Measurements from ENCODE around the gene ZFHX3. TPM values are rescaled to one million over a fixed set of nuclear protein-coding genes. Genes with fewer than 3 reads are reported as not detected.

ZFHX3 gene
- total and polyA plus RNA-seq, 2 of the 8 experiments (the other 6 are each of a cell fraction or from before 2014, with no cell fraction given) = 0.08 to 0.99 TPM

- peaks cover 0 to 4% of the 10 kb centered on the region in 2 experiments for H4K20me1 ChIP-seq (replicated peaks in 1 of 2; ENCODE audit: control insufficient read depth in 1 of 2, insufficient read depth in 2 of 2, low read length in 2 of 2)
- H2BK20ac ChIP-seq (ENCODE audit: low read length) = no peak overlapping the region
- H3K9me3 ChIP-seq (ENCODE audit: insufficient read depth in 2 of 2, low read depth in 1 of 2, low read length in 1 of 2) = no peaks in the 10 kb centered on the region
- no peak overlapping the region for H3K23ac ChIP-seq (ENCODE audit: insufficient read length)
- ChIA-PET POLR2A (ENCODE audit: partially characterized antibody) (no interaction called here), CTCF (ENCODE audit: partially characterized antibody) (interaction anchor here (0.9 to 25.5 kb wide), 2 partner anchors 13 to 351 kb away, joined by 4 to 376 read pairs; no protein-coding TSS in a partner anchor)
- no peaks in the 10 kb centered on the region for H3K79me2 ChIP-seq (ENCODE audit: control insufficient read depth in 1 of 2, insufficient read depth in 2 of 2, low read length in 2 of 2)
- 0 out of 4 replicates have a peak overlapping the region, but pooled peaks of 1 of the 2 experiments have one; percentile 27 for H3K4me2 ChIP-seq (ENCODE audit: insufficient read depth in 1 of 2, low read depth in 2 of 2, low read length in 2 of 2)
- H3K14ac ChIP-seq (ENCODE audit: insufficient read length) = no peak overlapping the region
- no peak overlapping the region for H2BK120ac ChIP-seq (replicated peaks; ENCODE audit: low read depth, low read length)
- no peak overlapping the region for H3K27ac ChIP-seq (ENCODE audit: low read depth, low read length)
- peaks cover 0 to 2% (median 0%) of the 10 kb centered on the region in 4 experiments; a peak in 2 of 7 replicates for H3K4me1 ChIP-seq (replicated peaks in 1 of 4; ENCODE audit: control insufficient read depth in 3 of 4, insufficient read depth in 4 of 4, low read length in 3 of 4)
- no peak overlapping the region for H3K18ac ChIP-seq (ENCODE audit: extremely low read depth, low read length)
- WGBS, 2 experiments (ENCODE audit: extremely low coverage in 1 of 2, insufficient coverage in 1 of 2, insufficient read length in 1 of 2, insufficient replicate concordance in 2 of 2, low coverage in 1 of 2, low lambda C conversion rate in 2 of 2, missing lambda C conversion rate in 1 of 2) = 90% methylated on average over 11 of the region's 11 CpGs; no CpG with 5 or more reads in 1 of the 2 experiments
- no peak for FAIRE-seq
- no peak overlapping the region for H2AFZ ChIP-seq (ENCODE audit: low read length)
- no peak overlapping the region for H2BK12ac ChIP-seq (ENCODE audit: low read depth, low read length)
- H4K91ac ChIP-seq (replicated peaks; ENCODE audit: insufficient read length, low read length) = no peak overlapping the region
- no peak overlapping the region for H2BK5ac ChIP-seq (ENCODE audit: low read depth, low read length)
- no peak overlapping the region for H4K8ac ChIP-seq (ENCODE audit: extremely low read depth, insufficient read depth, low read length)
- DNase-seq (ENCODE audit: low read depth in 1 of 2, low spot score in 2 of 2) = no peak
- H2BK15ac ChIP-seq (ENCODE audit: low read length) = no peak overlapping the region
- H3K36me3 ChIP-seq (ENCODE audit: control insufficient read depth in 2 of 4, insufficient read depth in 4 of 4, low read length in 3 of 4) = no peaks in the 10 kb centered on the region
- no peak overlapping the region for H2AK5ac ChIP-seq (ENCODE audit: low read depth, low read length)
- no peak overlapping the region for H4K5ac ChIP-seq (ENCODE audit: insufficient read length, low read depth, low read length)
- H3K9ac ChIP-seq (replicated peaks in 1 of 4; ENCODE audit: extremely low read depth in 1 of 4, low read depth in 3 of 4, low read length in 3 of 4) = no peak overlapping the region
- no peaks in the 10 kb centered on the region; the same call in 1 of the 2 replicates for H3K23me2 ChIP-seq (ENCODE audit: low read depth, low read length)
- H3K79me1 ChIP-seq (ENCODE audit: low read depth, low read length) = no peaks in the 10 kb centered on the region
- no peak overlapping the region for H3K4ac ChIP-seq (replicated peaks; ENCODE audit: insufficient read length, low read depth, low read length)
- no peaks in the 10 kb centered on the region; a peak in 2 of 7 replicates for H3K27me3 ChIP-seq (replicated peaks in 1 of 4; ENCODE audit: control insufficient read depth in 3 of 4, extremely low read depth in 1 of 4, insufficient read depth in 3 of 4, low read length in 3 of 4)
- H3K4me3 ChIP-seq (ENCODE audit: extremely low read depth in 1 of 4, insufficient read depth in 2 of 4, low read depth in 3 of 4, low read length in 4 of 4) = no peak overlapping the region
- H3K56ac ChIP-seq (replicated peaks; ENCODE audit: insufficient read length, low read depth, low read length) = no peak overlapping the region
- TF ChIP-seq SRF (IDR thresholded peaks at IDR 0.05; ENCODE audit: low read depth, low read length) = no peak
These were observed 193.5 kb downstream of the ZFHX3 start for GRCh38 chr16:72854267-72854959.
